Stimulated activated CD8-positive, alpha-beta memory T cell treated with anti-CD3 and anti-CD28 coated beads, Interleukin-15, amount 100 ng/mL, for 24 hours (primary cell): Measurements from ENCODE around the gene NDUFA7.
"Not testable (repeated sequence)": the region's sequence is repeated elsewhere in the genome, so short reads cannot be mapped to it uniquely, and the experiment has no call there.

ENCODE experiments used
- DNase-seq: peaks from one replicate; pipeline ENCODE4 v3.0.0-alpha.2; 2020; ENCODE audit warnings: low read depth

The NDUFA7 gene

DNA sequence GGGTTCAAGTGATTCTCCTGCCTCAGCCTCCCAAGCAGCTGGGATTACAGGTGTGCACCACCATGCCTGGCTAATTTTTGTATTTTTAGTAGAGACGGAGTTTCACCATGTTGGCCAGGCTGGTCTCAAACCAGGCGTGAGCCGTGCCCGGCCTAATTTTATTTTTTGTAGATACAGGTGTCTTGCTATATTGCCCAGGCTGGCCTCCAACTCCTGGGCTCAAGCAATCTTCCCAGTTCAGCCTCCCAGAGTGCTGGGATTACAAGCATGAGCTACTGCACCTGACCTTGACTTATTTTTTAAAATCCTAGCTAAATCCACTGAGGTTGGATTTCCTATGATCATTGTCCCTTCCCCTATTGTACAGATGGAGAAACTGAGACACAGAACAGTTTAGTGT is 20.3 kb upstream of the NDUFA7 start:
- not testable (repeated sequence) for DNase-seq

DNA sequence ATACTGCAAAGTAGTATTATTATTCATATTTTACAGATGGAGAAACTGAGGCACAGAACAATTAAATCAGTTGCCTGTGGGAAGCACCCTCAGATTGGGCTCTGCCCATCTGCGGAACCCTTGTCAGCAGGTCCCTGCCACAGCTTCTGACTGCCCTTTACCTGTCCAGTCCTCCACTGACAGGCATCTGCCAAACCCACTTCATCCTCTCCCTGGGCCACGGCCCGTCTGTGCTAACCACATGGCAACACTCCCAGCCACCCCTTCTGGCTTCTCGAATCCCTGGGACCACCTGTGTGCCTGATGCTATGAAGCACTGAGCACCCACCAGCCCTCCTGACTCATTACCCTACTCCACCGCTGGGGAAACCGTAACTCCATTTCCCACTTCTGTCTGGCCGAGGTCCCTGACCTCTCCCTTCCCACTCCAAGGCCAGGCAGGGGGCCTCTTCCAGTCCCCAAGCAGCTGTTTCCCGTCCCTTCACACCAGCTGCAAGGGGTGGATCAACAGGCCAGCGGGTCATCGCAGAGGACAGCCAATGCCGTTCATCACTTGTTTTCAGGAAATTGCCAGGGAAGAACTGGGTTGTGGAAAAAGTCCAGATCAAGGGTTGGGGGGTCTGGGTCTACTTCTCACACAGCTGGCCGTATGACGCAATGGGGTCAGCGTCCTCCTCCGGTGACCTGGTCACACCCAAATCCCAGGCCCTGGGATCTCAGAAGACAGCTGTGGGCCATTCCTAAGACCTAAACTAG is 19.3 kb upstream of the NDUFA7 start:
- no peak for DNase-seq

DNA sequence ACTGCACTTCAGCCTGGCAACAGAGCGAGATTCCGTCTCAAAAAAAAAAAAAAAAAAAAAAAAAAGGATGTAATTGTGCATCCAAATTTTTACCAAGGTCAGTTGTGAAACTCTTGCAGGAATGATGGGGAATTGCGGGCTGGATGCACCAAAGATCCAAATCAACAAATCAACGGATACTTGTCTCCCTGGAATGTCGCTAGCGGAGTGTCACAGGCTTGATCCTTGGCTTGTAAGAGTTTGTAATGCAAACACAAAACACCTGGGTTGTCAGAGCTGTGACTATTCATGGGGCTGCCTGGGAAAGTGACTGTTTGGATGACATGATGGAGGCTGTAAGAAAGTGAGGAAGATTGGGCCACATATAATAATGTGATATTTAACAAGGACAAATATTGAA is 17.7 kb upstream of the NDUFA7 start:
- DNase-seq = no peak

DNA sequence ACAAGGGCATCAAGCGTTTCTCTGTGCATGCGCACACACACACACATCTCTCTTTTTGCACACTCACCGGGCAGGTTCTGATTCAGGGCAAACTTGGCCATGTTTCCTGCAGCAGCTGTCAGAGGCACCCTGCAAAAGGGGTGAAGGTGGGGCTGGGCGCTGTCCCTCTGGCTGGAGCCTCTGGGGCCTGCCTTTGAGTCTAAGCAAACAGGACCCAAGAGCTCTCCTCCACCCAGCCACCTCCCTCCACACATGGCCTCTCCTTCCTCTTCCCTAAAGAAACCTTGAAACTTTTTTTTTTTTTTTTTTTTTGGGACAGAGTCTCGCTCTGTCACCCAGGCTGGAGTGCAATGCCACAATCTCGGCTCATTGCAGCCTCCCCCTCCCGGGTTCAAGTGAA is 16.6 kb upstream of the NDUFA7 start:
- no peak for DNase-seq

DNA sequence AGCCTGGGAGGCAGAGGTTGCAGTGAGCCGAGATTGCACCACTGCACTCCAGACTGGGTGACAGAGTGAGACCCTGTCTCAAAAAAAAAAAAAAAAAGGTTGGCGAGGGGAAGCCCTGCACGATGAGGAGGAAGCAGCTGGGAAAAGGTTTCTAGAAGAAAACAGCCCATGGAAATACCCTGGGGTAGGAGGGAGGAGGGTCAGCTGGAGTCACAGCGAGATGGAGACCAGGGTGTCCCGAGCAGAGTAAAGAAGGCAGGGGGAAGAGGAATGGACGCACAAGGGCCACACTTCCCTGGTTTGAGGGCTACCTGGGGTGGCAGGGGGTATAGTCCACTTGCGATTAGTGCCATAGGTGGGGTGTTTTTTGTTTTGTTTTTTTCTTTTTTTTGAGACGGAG is 15.5 kb upstream of the NDUFA7 start:
- DNase-seq = no peak

DNA sequence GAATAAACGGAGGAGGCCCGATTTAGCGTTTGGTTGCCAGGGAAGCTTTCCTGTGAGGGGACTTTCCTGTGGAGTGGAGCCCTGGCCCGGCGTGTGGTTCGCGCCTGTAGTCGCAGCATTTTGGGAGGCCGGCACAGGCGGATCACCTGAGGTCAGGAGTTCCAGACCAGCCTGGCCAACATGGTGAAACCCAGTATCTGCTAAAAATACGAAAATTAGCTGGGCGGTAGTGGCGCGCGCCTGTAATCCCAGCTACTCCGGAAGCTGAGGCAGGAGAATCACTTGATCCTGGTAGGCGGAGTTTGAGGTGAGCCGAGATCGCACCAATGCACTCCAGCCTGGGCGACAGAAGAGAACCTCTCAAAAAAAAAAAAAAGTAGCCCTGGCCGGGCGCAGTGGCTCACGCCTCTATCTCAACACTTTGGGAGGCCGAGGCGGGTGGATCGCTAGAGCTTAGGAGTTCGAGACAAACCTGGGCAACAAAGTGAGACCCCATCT is 14.9 kb upstream of the NDUFA7 start:
- DNase-seq = no peak

DNA sequence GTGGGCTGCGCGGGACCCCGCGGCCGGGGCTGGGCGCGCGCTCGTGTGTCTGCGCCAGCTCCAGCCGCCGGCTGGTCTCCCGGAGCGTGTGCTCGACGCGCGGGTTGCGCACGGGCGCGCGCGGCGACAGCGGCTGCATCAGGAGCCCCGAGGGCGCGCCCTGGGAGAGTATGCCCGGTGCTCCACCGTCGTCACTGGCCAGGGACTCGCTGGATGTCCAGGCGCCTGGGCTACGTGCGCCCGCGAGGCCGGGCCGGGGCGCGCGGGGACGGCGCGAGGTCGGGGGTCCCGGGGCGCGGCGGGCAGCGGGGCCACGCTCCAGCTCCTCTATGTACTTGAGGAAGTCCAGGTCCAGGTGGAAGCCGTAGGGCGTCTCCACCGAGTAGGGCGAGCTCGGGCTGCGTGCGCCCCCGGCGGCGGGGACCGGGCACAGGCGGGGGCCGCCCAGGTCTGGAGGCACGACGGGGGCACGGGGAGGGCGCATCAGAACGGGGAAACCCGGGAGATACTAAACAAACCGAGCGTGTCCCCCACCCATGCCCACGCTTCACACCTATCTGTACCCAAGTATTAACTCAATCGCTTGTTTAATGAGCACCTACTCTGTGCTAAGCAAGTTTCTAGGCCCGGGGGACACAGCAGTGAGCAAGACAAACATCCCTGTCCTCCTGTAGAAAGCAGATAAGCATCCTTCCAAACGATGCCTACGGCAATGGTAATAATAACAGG is 14.3 kb upstream of the NDUFA7 start:
- no peak for DNase-seq

DNA sequence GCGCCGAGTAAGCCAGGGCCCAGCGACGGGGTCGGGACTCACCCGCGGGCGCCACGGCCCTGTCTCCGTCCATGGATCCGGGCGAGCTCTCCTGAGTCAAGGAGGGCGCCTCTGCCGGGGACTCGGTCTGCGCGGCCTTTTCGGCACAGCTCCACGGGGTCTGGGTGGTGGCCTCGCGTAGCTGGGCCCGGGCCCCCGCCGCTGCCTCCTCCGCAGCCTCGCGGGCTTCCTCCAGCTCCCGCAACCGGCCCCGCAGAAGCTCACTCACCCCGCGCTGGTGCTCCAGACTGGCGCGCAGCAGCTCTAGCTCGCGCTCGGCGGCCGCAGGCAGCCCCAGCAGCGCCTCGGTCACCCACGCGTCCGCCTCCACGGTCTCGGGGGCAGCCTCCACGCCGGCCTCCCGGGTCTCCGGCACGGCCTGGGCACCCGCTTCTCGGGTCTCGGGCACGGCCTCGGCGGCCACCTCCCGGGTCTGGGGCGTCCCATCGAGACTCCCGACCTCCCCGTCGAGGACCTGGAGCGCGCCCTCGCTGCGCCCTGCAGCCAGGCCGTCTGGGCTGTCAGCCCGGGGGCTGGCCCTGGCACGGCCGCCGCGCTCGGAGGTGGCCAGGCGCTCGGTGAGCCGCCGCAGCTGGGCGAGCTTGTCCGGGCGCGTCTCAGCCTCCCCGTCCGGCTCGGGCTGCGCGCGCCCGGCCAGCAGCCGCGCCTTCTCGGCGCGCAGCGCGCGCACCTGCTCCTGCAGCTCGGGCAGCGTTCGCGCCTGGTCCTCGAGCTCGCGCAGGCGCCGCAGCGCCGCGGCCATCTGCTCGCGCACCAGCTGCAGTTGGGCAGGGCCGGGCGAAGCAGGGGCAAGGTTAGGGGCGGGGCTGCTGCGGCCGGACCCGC is 13.5 kb upstream of the NDUFA7 start:
- no peak for DNase-seq

DNA sequence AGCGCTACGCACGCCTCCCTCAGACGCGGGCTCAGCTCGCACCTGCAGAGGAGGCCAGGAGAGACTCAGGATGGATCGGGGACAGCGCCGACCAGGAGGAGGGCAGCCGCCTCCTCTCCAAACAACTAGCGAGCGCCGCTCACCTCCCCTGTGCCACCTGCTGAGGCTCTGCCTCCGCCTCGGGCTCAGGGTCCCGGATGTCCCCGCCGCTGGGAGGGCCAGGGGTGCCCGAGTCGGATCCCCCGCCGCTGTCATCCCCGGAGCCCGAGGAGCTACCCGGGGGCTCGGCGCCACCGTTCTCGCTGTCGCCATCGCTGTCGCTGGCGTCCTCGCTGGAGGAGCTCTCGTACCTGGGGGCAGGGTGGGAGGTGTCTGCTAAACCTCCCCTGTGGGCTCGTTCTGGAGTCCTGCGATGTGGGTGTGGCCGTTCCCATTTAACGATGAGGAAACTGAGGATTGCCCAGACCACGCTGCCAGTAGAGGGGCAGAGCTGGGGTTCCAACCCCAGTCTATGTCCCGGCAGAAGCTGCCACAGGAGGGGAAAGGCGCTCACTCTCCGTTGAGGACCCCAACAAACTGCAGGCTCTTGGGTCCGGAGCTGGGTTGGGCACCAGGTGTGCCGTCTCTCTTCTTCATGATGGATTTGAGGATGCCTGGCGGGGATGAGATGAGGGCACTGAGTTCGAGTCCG is 12.7 kb upstream of the NDUFA7 start:
- no peak for DNase-seq

DNA sequence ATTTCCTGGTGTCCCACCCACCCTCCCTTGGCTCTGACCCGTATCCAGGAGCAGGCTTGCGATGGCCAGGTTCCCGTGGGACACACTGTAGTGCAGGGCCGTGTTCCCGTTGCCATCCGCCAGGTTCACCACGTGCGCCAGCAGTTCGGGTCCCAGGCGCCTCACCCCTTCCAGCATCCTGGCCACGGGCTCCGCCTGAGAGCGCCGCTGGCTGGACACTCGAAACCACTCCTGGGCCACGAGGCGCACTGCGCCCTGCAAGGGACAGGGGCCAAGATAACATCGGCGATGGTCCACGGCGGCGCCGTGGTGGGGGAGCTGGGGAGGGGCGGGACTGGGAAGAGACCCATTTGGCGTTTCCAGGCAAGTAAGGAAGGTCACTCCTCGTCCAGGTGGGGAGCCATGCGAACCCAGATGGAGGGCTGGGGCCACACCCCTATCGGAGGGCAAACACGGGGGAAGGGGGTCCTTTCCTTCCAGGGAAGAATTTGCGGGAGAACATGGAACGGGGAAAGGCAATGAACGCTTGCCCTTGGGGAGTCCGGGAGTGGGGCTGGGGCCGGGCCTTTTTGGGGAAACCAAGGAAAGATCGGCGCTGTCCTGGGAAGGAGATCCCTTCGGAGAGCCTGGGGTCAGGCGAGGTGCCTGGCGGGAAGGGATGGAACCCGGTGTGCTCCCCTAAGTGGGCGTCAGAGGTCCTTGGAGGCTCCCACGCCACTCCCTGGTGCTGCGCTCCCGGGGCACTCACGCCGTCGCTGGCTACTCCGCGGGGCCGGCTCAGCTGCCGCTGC is 12.0 kb upstream of the NDUFA7 start:
- DNase-seq = no peak

DNA sequence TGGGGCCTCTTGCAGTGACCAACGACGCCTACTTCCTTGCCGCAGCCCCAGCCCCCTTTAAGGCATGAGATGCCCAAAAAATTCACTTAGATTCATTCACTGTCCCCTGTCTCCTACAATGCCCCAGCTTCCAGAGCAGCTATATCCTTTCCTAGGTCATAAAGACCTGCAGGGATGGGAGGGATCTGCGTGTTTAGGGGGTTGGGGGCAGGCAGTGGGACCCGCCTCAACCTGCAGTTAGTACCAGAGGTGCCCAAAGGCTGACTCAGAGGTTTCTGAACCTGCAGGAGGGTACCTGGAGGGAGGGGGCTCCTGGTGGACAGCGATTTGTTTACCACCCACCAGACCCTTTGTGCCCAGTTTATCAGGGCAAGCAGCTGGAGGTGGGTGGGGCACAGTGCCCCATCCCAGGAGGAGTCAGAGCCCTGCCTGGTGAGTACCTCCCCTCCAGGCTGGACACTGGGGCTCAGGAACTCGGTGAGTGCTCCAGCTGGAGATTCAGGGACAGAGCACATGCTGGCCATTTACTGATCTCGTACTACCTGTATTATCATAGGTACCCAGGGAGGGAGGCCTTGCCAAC is 10.2 kb upstream of the NDUFA7 start:
- no peak for DNase-seq

DNA sequence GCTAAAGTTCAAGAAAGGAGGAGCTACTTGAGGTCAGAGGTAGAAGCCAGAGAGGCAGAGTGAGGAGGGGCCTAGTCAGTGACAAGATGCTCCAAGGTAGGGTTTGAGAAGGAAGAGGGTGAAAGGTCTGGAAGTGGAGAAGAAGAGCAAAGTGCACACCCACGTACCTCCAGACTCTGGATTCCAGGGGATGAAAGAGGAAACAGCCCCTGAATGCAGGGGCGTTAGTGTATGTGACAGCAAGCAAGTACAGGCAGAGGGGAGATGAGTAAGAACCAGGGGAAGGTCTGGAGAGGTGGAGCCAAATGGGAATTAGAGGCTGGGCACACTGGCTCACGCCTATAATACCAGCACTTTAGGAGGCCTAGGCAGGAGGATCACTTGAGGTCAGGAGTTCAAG is 8.8 kb upstream of the NDUFA7 start:
- no peak for DNase-seq

DNA sequence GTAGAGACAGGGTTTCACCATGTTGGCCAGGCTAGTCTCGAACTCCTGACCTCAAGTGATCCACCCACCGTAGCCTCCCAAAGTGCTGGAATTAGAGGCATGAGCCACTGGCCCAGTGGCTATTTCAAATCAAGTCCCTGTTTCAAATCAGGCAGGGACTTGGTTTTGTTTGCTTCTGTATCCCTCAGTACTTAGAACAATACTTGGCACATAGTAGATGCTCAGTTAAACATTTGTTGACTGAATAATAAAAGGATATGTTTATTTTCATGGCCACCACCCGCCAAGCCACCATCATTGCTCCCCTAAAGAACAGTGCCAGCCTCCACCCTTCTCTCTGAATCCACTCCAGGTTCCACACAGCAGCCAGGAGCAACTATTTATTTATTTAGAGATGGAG is 4.3 kb upstream of the NDUFA7 start:
- DNase-seq = no peak

DNA sequence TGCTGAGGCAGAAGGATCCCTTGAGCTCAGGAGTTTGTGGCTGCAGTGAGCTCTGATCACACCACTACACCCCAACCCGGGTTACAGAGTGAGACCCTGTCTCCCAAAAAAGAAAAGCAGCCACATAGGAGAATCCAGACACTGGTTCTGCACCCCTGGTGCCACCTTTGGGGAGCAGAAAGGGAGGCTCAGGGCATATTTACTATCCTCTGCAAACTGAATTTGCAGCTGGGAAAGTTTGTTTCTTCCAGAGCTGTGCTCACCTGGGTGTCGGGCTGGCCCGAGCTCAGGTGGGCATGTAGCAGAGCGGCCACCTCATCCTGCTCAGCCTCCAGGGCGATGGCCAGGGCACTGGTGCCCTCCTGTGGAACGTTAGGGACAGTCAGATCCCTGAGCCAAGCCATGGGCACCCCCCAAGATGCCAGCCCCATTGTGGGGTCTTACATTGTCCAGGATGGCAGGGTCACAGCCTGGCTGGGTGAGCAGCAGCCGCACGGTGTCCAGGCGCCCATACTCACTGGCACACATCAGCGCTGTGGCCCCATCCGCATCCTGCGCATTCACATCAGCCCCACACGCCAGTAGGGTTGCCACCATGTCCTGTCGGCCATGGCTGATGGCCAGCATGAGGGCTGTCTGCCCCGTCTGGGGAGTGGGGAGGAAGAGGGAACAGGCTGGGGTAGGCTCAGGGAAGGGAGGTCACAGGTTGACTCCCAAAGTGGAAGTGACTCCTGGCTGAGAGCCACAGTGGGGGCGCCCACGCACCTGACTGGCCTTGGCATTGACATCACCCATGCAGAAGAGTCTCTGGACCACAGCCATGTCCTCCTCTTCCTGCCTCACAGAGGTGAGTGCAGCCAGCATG is 3.2 kb upstream of the NDUFA7 start:
- no peak for DNase-seq

DNA sequence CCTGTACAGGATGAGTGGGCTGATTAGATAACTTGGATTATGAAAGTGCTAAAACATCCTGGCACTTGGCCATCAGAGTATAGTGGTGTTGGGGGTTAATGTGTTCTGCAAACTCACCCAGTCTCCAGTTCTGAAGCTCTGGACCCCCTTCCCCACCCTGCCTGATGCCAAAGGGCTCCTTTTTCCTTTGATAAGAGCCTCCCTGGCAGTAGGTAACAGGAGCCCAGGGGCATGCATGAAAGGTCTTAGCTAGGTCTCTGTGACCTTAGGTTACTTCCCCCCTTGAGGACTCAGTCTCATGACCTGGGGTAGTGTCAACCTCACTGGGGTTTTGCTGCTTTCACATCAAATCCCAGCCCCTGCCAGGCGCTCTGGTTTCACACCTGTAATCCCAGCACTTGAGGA is 2.6 kb upstream of the NDUFA7 start:
- DNase-seq = no peak

DNA sequence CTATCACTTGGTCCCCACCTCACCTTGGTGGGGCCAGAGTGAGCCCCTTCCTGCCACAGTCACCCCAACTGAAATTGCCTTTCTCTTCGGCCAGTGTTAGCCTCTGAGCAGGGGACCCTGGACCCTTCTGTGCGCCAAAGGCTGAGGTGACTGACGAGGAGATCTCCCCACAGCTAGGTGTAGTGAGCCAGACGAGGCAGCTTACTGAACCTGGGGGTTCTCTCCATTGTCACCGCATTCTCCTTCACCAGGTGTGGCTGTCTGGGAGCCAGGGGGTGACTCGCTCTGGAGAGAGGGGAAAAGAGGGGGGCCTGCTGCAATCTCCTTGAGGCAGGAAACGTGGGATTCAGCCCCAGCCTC is 1.4 kb upstream of the NDUFA7 start:
- no peak for DNase-seq

DNA sequence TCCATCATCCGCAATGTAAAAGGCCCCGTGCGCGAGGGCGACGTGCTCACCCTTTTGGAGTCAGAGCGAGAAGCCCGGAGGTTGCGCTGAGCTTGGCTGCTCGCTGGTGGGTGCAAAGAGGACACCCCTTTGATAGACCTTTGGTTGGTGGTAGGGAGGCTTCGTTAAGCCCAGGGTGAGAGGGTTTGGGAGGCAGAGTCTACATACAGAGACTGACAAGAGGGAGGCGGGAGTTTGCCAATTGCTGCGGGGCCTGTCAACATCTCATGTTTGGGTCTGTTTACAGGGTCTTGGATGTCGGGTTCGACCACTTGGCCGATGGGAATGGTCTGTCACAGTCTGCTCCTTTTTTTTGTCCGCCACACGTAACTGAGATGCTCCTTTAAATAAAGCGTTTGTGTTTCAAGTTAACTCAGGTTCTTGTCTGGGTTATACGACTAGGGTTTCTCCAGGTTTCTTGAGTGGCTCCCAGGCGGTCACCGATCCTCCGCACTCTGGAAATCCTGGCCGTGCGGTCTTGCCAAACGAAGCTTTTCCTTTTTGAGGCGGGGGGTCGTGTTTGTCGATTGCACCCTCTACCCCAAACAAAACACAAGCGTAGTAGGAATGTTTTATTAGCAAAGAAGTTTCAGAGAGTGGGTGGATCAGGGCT is 937 bp upstream of the NDUFA7 start:
- DNase-seq = no peak

DNA sequence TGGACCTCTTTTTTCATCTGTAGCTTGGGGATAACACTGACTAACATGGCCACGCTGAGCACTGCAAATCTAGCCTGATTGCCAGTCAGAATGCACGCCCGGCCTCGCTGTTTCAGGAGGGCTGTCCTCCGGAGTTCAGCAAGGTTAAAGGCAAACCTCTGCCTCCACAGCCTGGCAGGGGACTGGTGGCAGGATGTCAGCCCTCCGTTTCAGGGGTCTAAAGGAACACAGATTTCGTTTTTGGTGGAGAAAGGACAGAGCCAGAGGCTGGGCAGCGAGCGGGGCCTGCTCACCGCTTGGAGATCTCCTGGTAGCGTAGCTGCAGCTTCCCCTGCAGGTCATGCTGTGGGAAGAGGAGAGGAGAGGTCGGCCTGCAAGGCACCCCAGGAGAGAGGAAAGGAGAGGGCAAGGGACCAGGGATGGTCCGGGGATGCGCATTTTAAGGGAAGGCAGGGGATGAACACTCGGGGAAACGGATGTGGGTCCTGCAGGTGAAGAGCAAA is 560 bp downstream of the NDUFA7 start:
- no peak for DNase-seq
